Measurements from ENCODE around the gene CC2D2B.

DNA sequence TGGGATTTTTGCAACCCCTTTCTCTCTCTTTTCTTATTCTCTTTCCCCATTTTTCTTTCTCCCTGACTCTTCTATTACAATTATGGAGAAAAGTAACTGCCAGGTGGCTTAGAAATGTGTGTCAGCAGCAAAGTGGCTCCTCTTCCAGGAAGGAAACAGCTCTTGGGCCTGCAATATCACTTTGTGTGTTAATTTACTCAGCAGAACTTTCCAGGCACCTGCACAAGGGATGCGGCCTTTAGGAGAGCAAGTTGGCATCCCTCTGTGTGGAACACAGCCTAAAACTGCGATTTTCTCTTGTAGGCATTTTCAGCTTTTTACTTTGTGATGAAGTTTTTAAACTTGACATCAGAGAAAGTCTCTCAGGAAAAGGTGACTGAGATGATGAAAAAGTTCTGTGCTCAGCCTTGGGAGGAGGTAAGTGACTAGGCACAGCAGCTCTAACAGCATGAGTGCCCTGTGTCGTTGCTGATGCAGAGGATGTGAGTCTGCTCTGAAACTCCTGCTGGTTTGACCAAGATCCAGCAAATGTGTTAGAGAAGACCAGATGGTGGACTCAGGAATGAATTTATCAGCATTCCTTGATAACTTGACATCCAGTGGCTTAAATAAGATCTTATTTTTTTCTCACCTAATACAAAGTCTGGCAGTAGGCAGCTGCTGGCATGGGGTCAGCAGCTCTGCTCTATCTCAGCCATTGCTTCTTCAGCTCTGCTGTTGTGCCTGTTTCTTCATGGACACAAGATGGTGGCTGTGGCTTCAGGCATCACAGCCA, 47.4 kb upstream of the CC2D2B start:
- TF ChIP-seq YY1 (IDR thresholded peaks at IDR 0.05) (no peak), RAD21 (IDR thresholded peaks at IDR 0.05) (no peak), HNF4G (IDR thresholded peaks at IDR 0.05) (no peak), EGR1 (IDR thresholded peaks at IDR 0.05; ENCODE audit: low read depth in 2 of 2) (no peak), GABPA (IDR thresholded peaks at IDR 0.05 in 1 of 2, conservative IDR thresholded peaks at IDR 0.05 in 1 of 2) (no peak), TAF1 (conservative IDR thresholded peaks at IDR 0.05) (no peak)
- TF ChIP-seq, protein P1, sequence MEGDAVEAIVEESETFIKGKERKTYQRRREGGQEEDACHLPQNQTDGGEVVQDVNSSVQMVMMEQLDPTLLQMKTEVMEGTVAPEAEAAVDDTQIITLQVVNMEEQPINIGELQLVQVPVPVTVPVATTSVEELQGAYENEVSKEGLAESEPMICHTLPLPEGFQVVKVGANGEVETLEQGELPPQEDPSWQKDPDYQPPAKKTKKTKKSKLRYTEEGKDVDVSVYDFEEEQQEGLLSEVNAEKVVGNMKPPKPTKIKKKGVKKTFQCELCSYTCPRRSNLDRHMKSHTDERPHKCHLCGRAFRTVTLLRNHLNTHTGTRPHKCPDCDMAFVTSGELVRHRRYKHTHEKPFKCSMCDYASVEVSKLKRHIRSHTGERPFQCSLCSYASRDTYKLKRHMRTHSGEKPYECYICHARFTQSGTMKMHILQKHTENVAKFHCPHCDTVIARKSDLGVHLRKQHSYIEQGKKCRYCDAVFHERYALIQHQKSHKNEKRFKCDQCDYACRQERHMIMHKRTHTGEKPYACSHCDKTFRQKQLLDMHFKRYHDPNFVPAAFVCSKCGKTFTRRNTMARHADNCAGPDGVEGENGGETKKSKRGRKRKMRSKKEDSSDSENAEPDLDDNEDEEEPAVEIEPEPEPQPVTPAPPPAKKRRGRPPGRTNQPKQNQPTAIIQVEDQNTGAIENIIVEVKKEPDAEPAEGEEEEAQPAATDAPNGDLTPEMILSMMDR (IDR thresholded peaks at IDR 0.05; ENCODE audit: low read depth, low read length, missing input control): no peak
- TF ChIP-seq, protein P2, sequence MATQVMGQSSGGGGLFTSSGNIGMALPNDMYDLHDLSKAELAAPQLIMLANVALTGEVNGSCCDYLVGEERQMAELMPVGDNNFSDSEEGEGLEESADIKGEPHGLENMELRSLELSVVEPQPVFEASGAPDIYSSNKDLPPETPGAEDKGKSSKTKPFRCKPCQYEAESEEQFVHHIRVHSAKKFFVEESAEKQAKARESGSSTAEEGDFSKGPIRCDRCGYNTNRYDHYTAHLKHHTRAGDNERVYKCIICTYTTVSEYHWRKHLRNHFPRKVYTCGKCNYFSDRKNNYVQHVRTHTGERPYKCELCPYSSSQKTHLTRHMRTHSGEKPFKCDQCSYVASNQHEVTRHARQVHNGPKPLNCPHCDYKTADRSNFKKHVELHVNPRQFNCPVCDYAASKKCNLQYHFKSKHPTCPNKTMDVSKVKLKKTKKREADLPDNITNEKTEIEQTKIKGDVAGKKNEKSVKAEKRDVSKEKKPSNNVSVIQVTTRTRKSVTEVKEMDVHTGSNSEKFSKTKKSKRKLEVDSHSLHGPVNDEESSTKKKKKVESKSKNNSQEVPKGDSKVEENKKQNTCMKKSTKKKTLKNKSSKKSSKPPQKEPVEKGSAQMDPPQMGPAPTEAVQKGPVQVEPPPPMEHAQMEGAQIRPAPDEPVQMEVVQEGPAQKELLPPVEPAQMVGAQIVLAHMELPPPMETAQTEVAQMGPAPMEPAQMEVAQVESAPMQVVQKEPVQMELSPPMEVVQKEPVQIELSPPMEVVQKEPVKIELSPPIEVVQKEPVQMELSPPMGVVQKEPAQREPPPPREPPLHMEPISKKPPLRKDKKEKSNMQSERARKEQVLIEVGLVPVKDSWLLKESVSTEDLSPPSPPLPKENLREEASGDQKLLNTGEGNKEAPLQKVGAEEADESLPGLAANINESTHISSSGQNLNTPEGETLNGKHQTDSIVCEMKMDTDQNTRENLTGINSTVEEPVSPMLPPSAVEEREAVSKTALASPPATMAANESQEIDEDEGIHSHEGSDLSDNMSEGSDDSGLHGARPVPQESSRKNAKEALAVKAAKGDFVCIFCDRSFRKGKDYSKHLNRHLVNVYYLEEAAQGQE (IDR thresholded peaks at IDR 0.05): no peak
- TF ChIP-seq, protein P3, sequence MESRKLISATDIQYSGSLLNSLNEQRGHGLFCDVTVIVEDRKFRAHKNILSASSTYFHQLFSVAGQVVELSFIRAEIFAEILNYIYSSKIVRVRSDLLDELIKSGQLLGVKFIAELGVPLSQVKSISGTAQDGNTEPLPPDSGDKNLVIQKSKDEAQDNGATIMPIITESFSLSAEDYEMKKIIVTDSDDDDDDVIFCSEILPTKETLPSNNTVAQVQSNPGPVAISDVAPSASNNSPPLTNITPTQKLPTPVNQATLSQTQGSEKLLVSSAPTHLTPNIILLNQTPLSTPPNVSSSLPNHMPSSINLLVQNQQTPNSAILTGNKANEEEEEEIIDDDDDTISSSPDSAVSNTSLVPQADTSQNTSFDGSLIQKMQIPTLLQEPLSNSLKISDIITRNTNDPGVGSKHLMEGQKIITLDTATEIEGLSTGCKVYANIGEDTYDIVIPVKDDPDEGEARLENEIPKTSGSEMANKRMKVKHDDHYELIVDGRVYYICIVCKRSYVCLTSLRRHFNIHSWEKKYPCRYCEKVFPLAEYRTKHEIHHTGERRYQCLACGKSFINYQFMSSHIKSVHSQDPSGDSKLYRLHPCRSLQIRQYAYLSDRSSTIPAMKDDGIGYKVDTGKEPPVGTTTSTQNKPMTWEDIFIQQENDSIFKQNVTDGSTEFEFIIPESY (IDR thresholded peaks at IDR 0.05): no peak
